HepG2 (cell line): ENCODE data around the gene KCTD19.

Source experiments
- CREB1 ChIP-seq, 2 experiments: fragments of 450-650 bp in 1 of 2; IDR thresholded peaks; 2 replicates each; pipeline ENCODE4 v1.6.1; 2016 to 2017; ENCODE audit warnings: control low read depth in 1 of 2, mild to moderate bottlenecking in 1 of 2, missing compliant biosample characterization in 1 of 2, missing genetic modification characterization in 1 of 2
- GABPA ChIP-seq, 2 experiments: IDR thresholded peaks; 2 replicates each; pipeline ENCODE4 v1.6.1; 2011 to 2016; ENCODE audit warnings: low read depth in 2 of 2, low read length in 1 of 2, missing biosample characterization in 1 of 2, missing genetic modification characterization in 1 of 2
- IRX3 ChIP-seq: sonication (generic); formaldehyde crosslinking; IDR thresholded peaks from 2 replicates; pipeline ENCODE4 v1.8.1; 2023; ENCODE audit warnings: mild to moderate bottlenecking, low read depth, missing genetic modification reagents, borderline replicate concordance
- RAD21 ChIP-seq: fragments of 450-650 bp; formaldehyde crosslinking; IDR thresholded peaks from 2 replicates; pipeline ENCODE4 v1.5.0; 2020; ENCODE audit warnings: mild to moderate bottlenecking
- RARG ChIP-seq: sonication (generic); formaldehyde crosslinking; IDR thresholded peaks from 2 replicates; pipeline ENCODE4 v1.4.0; 2020; ENCODE audit warnings: low read depth, mild to moderate bottlenecking, missing genetic modification reagents
- SIN3B ChIP-seq: fragments of 150-350 bp; IDR thresholded peaks from 2 replicates; pipeline ENCODE4 v1.6.1; 2014; ENCODE audit warnings: low read length
- ZNF564 ChIP-seq: sonication (generic); formaldehyde crosslinking; IDR thresholded peaks from 2 replicates; pipeline ENCODE4 v1.8.1; 2023; ENCODE audit warnings: mild to moderate bottlenecking, missing genetic modification reagents
- ZNF609 ChIP-seq: sonication (generic); formaldehyde crosslinking; IDR thresholded peaks from 2 replicates; pipeline ENCODE4 v1.4.0; 2020; ENCODE audit warnings: mild to moderate bottlenecking, missing genetic modification reagents, borderline replicate concordance

- TF ChIP-seq GABPA (IDR thresholded peaks at IDR 0.05; ENCODE audit: low read depth, low read length) (no peak), GABPA (CRISPR knock-in tag; IDR thresholded peaks at IDR 0.05; ENCODE audit: low read depth) (no peak), CREB1 (IDR thresholded peaks at IDR 0.05) (no peak), CREB1 (CRISPR knock-in tag; IDR thresholded peaks at IDR 0.05) (no peak), ZNF609 (no peak), IRX3 (CRISPR knock-in tag) (no peak), SIN3B (no peak), ZNF564 (CRISPR knock-in tag) (no peak), RAD21 (no peak), RARG (CRISPR knock-in tag) (no peak)
Measured at GRCh38 chr16:67277999-67278772, 48.4 kb downstream of the KCTD19 start.
